ENCODE measurements around the gene CDON. TPM values are rescaled to one million over a fixed set of nuclear protein-coding genes. Genes with fewer than 3 reads are reported as not detected.

Gene CDON
- total and polyA plus RNA-seq, 9 donors: 12.5 to 42.1 (median 23.3) TPM

DNA sequence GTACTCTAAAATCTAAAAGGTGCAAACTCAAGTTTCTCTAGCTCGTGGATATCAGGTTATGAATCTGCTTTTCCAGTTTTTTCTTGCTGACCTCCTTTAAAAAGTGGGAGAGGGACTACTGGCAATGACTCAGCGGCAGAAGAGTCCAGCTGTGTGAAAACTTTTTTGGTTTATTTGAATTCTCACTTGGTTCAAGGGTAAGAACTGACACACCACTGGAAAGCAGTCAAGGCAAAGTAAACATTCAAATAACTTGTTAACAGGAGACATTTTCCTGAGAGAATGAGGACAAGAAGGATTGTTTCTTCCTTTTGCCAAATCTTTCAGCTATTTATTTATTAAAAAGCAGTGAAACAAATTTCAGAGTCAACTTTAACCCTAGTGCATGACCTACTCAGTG, 36.1 kb downstream of the CDON start:
- Histone ChIP-seq H3K27me3 (ENCODE audit: control insufficient read depth, insufficient read depth, low read length) (no peaks in the 10 kb centered on the region), H3K4me3 (ENCODE audit: low read length) (no peak overlapping the region), H3K36me3 (ENCODE audit: control insufficient read depth, insufficient read depth, low read length) (no peaks in the 10 kb centered on the region), H3K9me3 (replicated peaks; ENCODE audit: control insufficient read depth, low read depth, low read length) (no peaks in the 10 kb centered on the region), H3K4me1 (ENCODE audit: control insufficient read depth, insufficient read depth, low read length) (peaks cover 5% of the 10 kb centered on the region), H3K27ac (ENCODE audit: low read length) (no peak overlapping the region)
- WGBS (ENCODE audit: insufficient coverage): no CpG with 5 or more reads among the region's 2 CpGs
- peak; percentile 73 for DNase-seq

DNA sequence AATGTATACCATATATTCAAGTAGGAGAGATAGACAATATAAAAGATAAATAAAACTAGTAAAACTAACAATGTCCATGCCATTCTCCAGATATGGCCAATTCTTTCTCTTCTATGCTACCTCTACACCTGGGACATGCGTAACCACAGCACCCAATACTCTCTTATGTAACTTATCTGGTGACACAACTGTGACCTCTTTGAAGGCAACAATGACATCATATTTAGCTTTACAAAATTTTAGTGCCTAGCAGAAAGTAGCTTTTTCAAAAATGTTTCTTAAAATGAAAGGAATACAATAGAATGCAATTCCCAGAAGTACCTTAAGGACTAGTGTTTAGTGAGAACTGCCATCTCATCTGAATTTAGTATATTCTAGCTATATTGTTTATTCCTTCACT, 36.8 kb downstream of the CDON start:
- no peak for DNase-seq
- Histone ChIP-seq H3K4me3 (ENCODE audit: low read length) (no peak overlapping the region), H3K9me3 (replicated peaks; ENCODE audit: control insufficient read depth, low read depth, low read length) (no peaks in the 10 kb centered on the region), H3K27ac (ENCODE audit: low read length) (no peak overlapping the region), H3K4me1 (ENCODE audit: control insufficient read depth, insufficient read depth, low read length) (peaks cover 5% of the 10 kb centered on the region), H3K27me3 (ENCODE audit: control insufficient read depth, insufficient read depth, low read length) (no peaks in the 10 kb centered on the region), H3K36me3 (ENCODE audit: control insufficient read depth, insufficient read depth, low read length) (no peaks in the 10 kb centered on the region)
- WGBS (ENCODE audit: insufficient coverage): no CpG with 5 or more reads among the region's 1 CpG

DNA sequence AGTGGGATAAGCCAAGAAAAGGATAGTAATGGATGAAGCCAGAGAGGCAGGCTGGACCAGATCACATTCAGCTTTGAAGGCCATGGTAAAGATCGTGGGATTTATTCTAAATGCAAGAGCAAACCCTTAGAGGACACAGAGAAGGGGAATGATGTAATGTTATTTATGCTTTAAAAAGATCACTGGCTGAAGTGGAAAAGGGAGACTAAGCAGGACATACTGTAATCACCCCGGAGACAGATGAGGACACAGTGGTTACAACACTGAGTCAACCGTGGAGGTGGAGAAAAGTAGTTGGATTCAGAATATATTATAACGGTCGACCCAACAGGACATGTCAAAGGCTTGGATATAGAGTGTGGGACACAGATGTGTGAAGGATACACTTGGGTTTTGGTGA, 38.5 kb downstream of the CDON start:
- H3K4me3 ChIP-seq (ENCODE audit: low read length): no peak overlapping the region
- no peaks in the 10 kb centered on the region for H3K27me3 ChIP-seq (ENCODE audit: control insufficient read depth, insufficient read depth, low read length)
- no peaks in the 10 kb centered on the region for H3K9me3 ChIP-seq (replicated peaks; ENCODE audit: control insufficient read depth, low read depth, low read length)
- H3K27ac ChIP-seq (ENCODE audit: low read length): no peak overlapping the region
- peaks cover 7% of the 10 kb centered on the region for H3K36me3 ChIP-seq (ENCODE audit: control insufficient read depth, insufficient read depth, low read length)
- DNase-seq: peak; percentile 70
- WGBS (ENCODE audit: insufficient coverage): 43% methylated on average over 5 of the region's 5 CpGs
- peaks cover 4% of the 10 kb centered on the region for H3K4me1 ChIP-seq (ENCODE audit: control insufficient read depth, insufficient read depth, low read length)

DNA sequence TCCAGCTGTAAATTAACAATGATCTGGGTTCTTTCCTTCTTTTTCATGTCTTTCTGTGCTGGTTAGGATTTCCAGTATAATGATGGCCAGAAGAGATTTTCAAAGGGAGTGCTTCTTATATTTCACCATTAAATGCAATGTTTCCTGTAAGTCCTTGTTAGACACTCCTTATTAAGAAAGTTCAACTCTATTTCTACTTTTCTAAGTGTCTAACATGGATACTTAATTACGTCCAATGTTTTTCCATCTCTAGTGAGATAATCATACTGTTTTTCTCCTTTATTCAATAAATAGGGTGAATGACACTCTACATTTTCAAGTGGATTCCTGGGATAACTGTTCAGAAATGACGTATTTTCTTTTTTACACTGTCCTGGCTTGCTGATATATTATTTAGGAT, 49.8 kb downstream of the CDON start:
- no peak for DNase-seq
- no peaks in the 10 kb centered on the region for H3K27me3 ChIP-seq (ENCODE audit: control insufficient read depth, insufficient read depth, low read length)
- H3K36me3 ChIP-seq (ENCODE audit: control insufficient read depth, insufficient read depth, low read length): peaks cover 22% of the 10 kb centered on the region
- H3K9me3 ChIP-seq (replicated peaks; ENCODE audit: control insufficient read depth, low read depth, low read length): no peaks in the 10 kb centered on the region
- no CpG with 5 or more reads among the region's 2 CpGs for WGBS (ENCODE audit: insufficient coverage)
- H3K4me1 ChIP-seq (ENCODE audit: control insufficient read depth, insufficient read depth, low read length): no peaks in the 10 kb centered on the region
- H3K27ac ChIP-seq (ENCODE audit: low read length): no peak overlapping the region
- no peak overlapping the region for H3K4me3 ChIP-seq (ENCODE audit: low read length)

DNA sequence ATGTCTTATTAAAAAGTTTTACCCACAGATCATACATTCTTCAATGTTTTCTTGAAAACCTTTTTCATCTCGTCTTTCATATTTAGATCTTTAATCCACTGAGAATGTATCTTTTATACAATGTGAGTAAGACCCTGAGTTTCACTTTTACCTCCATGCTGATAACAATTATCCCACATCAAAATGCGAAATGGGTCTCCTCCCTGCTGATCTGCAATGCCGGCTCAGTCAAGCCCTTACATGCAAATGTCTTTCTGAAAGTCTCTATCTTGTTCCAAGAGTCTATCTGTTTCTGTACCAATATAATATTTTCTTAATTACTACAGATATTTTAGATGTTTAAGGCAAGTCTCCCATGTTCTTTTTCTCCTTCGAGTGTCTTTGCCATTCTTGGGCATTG, 50.9 kb downstream of the CDON start:
- Histone ChIP-seq H3K27me3 (ENCODE audit: control insufficient read depth, insufficient read depth, low read length) (no peaks in the 10 kb centered on the region), H3K9me3 (replicated peaks; ENCODE audit: control insufficient read depth, low read depth, low read length) (no peaks in the 10 kb centered on the region), H3K4me3 (ENCODE audit: low read length) (no peak overlapping the region), H3K36me3 (ENCODE audit: control insufficient read depth, insufficient read depth, low read length) (peaks cover 17% of the 10 kb centered on the region), H3K27ac (ENCODE audit: low read length) (no peak overlapping the region), H3K4me1 (ENCODE audit: control insufficient read depth, insufficient read depth, low read length) (no peaks in the 10 kb centered on the region)
- no CpG with 5 or more reads among the region's 4 CpGs for WGBS (ENCODE audit: insufficient coverage)
- no peak for DNase-seq

DNA sequence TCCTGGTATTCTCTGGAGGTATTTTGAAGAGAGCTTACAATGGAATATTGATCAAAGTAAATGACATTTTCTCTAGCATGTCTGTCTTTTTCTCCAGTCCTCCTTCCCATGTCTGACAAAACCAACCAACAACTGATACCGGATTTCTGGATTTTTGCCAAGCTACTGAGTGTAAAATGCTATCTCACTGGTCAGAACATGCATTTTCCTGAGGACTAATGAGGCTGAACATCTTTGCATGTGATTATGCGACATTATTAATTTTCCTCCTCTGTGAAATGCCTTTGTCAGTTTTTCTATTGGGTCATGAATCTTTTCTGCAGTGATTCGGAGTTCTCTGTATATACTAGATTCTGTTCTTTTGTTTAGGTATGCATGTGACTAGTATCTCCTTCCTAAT, 51.4 kb downstream of the CDON start:
- Histone ChIP-seq H3K4me1 (ENCODE audit: control insufficient read depth, insufficient read depth, low read length) (no peaks in the 10 kb centered on the region), H3K9me3 (replicated peaks; ENCODE audit: control insufficient read depth, low read depth, low read length) (no peaks in the 10 kb centered on the region), H3K27ac (ENCODE audit: low read length) (no peak overlapping the region), H3K4me3 (ENCODE audit: low read length) (no peak overlapping the region), H3K27me3 (ENCODE audit: control insufficient read depth, insufficient read depth, low read length) (no peaks in the 10 kb centered on the region), H3K36me3 (ENCODE audit: control insufficient read depth, insufficient read depth, low read length) (peaks cover 13% of the 10 kb centered on the region)
- no CpG with 5 or more reads among the region's 3 CpGs for WGBS (ENCODE audit: insufficient coverage)
- no peak for DNase-seq

DNA sequence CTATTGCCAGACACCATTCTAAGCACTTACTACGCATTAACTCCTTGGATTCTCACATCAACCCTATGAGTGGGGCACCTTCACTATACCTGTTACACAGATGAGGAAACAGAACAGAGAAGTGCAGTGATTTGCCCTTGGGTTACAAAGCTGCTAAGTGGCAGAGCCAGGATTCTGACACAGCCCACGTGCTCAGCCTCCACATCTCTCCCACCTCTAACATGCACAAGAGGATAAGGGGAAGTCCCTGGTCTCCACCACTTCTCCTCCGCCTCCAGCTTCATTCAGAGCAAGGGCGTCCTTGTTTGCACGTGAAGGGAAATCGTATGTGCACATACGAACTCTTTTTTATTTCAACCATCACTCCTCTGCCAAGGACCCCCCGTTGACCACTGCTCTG, 53.7 kb downstream of the CDON start:
- H3K27ac ChIP-seq (ENCODE audit: low read length): no peak overlapping the region
- WGBS (ENCODE audit: insufficient coverage): 90% methylated on average over 4 of the region's 8 CpGs
- no peaks in the 10 kb centered on the region for H3K27me3 ChIP-seq (ENCODE audit: control insufficient read depth, insufficient read depth, low read length)
- H3K9me3 ChIP-seq (replicated peaks; ENCODE audit: control insufficient read depth, low read depth, low read length): no peaks in the 10 kb centered on the region
- H3K4me1 ChIP-seq (ENCODE audit: control insufficient read depth, insufficient read depth, low read length): no peaks in the 10 kb centered on the region
- no peak overlapping the region for H3K4me3 ChIP-seq (ENCODE audit: low read length)
- DNase-seq: no peak
- peaks cover 11% of the 10 kb centered on the region for H3K36me3 ChIP-seq (ENCODE audit: control insufficient read depth, insufficient read depth, low read length)

DNA sequence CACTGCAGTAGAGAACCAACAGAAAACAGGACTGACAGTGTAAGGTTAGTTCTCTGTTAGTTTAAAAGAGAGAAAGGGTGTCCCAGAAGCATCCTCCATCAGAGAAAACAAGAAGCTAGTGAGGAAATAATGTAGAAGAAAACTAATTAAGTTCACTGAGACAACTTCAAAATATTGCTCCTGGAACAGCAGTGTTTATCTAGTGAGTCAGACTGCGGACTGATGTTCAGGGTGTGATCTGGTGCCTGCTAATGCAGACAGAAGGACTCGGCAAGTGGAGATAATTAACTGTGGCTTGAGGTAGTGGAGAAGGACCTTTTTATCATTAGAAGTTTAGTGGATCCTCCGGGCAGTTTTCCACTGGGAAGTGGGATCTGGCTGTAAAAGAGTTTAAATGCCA, 55.4 kb downstream of the CDON start:
- H3K9me3 ChIP-seq (replicated peaks; ENCODE audit: control insufficient read depth, low read depth, low read length): no peaks in the 10 kb centered on the region
- H3K4me1 ChIP-seq (ENCODE audit: control insufficient read depth, insufficient read depth, low read length): no peaks in the 10 kb centered on the region
- no peak overlapping the region for H3K4me3 ChIP-seq (ENCODE audit: low read length)
- H3K36me3 ChIP-seq (ENCODE audit: control insufficient read depth, insufficient read depth, low read length): peaks cover 21% of the 10 kb centered on the region
- DNase-seq: peak; percentile 25
- WGBS (ENCODE audit: insufficient coverage): 33% methylated on average over 2 of the region's 3 CpGs
- no peak overlapping the region for H3K27ac ChIP-seq (ENCODE audit: low read length)
- H3K27me3 ChIP-seq (ENCODE audit: control insufficient read depth, insufficient read depth, low read length): no peaks in the 10 kb centered on the region

DNA sequence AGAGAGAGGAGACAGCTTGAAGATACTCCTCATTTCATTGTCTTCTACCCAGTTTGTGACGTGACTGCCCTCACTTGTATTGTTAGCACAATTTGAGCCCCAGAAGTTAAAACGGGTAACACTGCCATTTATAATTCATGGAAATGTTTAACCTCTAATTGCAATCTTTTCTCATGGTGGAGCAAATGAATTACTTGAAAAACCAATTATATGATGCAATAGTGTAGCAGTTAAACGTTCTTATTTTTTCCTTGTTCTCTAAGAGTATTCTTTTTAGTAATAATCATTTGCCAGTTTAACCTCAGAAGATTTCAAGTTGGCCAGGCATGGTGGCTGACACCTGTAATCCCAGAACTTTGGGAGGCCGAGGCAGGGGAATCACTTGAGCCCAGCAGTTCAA, 56.6 kb downstream of the CDON start:
- H3K27ac ChIP-seq (ENCODE audit: low read length): no peak overlapping the region
- no peaks in the 10 kb centered on the region for H3K4me1 ChIP-seq (ENCODE audit: control insufficient read depth, insufficient read depth, low read length)
- no CpG with 5 or more reads among the region's 4 CpGs for WGBS (ENCODE audit: insufficient coverage)
- DNase-seq: no peak
- H3K36me3 ChIP-seq (ENCODE audit: control insufficient read depth, insufficient read depth, low read length): peaks cover 23% of the 10 kb centered on the region
- H3K4me3 ChIP-seq (ENCODE audit: low read length): no peak overlapping the region
- H3K9me3 ChIP-seq (replicated peaks; ENCODE audit: control insufficient read depth, low read depth, low read length): no peaks in the 10 kb centered on the region
- no peaks in the 10 kb centered on the region for H3K27me3 ChIP-seq (ENCODE audit: control insufficient read depth, insufficient read depth, low read length)

DNA sequence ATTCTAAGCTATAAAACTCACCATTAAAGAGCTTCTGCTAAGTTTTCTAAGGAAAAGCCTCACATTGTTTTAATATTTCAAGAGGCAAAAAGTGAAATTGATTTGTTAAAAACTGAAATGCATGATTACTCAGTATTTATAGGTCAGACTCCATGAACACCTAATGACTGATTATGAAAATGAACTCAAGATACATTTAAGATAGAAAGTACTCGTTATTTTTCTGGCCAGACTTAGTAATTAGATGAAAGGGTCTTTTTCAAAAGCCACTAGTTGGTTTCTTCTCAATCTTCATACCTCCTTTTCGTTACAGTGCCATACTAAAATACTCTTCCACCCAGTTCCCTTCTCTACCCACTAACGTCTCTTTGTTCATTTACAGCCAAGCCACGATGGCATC, 60.5 kb downstream of the CDON start:
- no peak for DNase-seq
- Histone ChIP-seq H3K4me1 (ENCODE audit: control insufficient read depth, insufficient read depth, low read length) (no peaks in the 10 kb centered on the region), H3K36me3 (ENCODE audit: control insufficient read depth, insufficient read depth, low read length) (peaks cover 26% of the 10 kb centered on the region), H3K9me3 (replicated peaks; ENCODE audit: control insufficient read depth, low read depth, low read length) (no peaks in the 10 kb centered on the region), H3K27me3 (ENCODE audit: control insufficient read depth, insufficient read depth, low read length) (no peaks in the 10 kb centered on the region), H3K4me3 (ENCODE audit: low read length) (no peak overlapping the region), H3K27ac (ENCODE audit: low read length) (no peak overlapping the region)
- WGBS (ENCODE audit: insufficient coverage): 90% methylated on average over 3 of the region's 4 CpGs

DNA sequence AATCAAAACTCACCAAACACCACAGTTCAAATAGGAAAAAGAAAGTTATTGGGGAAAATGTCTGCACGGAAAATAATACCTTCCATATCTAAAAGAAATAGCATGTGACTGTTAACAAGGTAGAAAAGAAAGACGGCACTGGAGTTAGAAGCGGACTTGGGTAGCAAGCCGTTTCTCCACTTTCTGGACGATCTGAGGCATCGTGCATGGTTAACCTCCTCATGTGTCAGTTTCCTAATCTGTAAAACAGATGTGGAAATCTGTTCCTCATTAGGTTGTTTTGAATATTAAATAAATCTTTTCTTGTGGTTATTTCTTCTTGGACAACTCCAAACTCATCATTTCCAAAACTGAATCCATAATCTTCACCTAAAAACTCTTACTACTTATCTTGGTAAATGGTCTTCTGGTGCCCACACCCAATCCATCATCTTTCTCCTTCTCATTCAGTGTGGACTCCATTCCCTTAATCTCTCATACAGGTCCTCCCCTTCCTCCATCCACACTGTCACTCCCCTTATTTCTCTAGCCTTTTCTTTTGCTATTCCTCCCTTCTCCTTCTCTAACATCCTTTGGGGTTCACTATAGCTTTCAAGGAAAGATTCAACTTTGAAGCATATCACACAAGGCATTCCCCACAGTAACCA, 63.3 kb downstream of the CDON start:
- Histone ChIP-seq H3K36me3 (ENCODE audit: control insufficient read depth, insufficient read depth, low read length) (peaks cover 33% of the 10 kb centered on the region), H3K4me1 (ENCODE audit: control insufficient read depth, insufficient read depth, low read length) (no peaks in the 10 kb centered on the region), H3K9me3 (replicated peaks; ENCODE audit: control insufficient read depth, low read depth, low read length) (no peaks in the 10 kb centered on the region), H3K27ac (ENCODE audit: low read length) (no peak overlapping the region), H3K27me3 (ENCODE audit: control insufficient read depth, insufficient read depth, low read length) (no peaks in the 10 kb centered on the region), H3K4me3 (ENCODE audit: low read length) (no peak overlapping the region)
- 20% methylated on average over 1 of the region's 6 CpGs for WGBS (ENCODE audit: insufficient coverage)
- peak; percentile 37 for DNase-seq
